Activated naive CD8-positive, alpha-beta T cell treated with anti-CD3 and anti-CD28 coated beads, Interleukin-2, amount 10 ng/mL, durations not matched to agents 7 days and 5 days (primary cell): ENCODE results near the gene PELI3. TPM values are rescaled to one million over a fixed set of nuclear protein-coding genes. Genes with fewer than 3 reads are reported as not detected.

Source experiments
- ATAC-seq: fragments of 150-1000 bp; cut with Tn5 transposase; one replicate; pipeline ENCODE4 v1.10.0; 2021; ENCODE audit warnings: low read depth, moderate library complexity
- POLR2A ChIA-PET: fragments of 350-600 bp; sonication (Branson Sonifier 250); formaldehyde crosslinking; loops from one replicate; lab custom pipeline; 2021; ENCODE audit warnings: antibody characterized with exemption; lab: Charles Lee
- DNase-seq: peaks from one replicate; pipeline ENCODE4 v3.0.0; 2021
- H3K27ac Mint-ChIP-seq: one replicate; pipeline ENCODE4 v1.8.0; 2022; ENCODE audit warnings: mild to moderate bottlenecking, mixed read lengths
- H3K27me3 Mint-ChIP-seq: one replicate; pipeline ENCODE4 v1.8.0; 2022; ENCODE audit warnings: mild to moderate bottlenecking, moderate library complexity, mixed read lengths
- H3K36me3 Mint-ChIP-seq: one replicate; pipeline ENCODE4 v1.8.0; 2021; ENCODE audit warnings: mild to moderate bottlenecking, mixed read lengths
- H3K4me1 Mint-ChIP-seq: one replicate; pipeline ENCODE4 v1.8.0; 2021; ENCODE audit warnings: mixed read lengths
- H3K4me3 Mint-ChIP-seq: one replicate; pipeline ENCODE4 v1.8.0; 2022; ENCODE audit warnings: mild to moderate bottlenecking, moderate library complexity, mixed read lengths
- H3K9me3 Mint-ChIP-seq: one replicate; pipeline ENCODE4 v1.8.0; 2021; ENCODE audit warnings: mixed read lengths
- total RNA-seq, 2 experiments: library from RNA; stranded (reverse); gene quantifications; one replicate each; pipeline ENCODE4 v1.2.3, GENCODE V29; 2021

PELI3 gene
- total RNA-seq, 2 experiments from 2014 or later: 10.6 to 10.7 TPM

DNA sequence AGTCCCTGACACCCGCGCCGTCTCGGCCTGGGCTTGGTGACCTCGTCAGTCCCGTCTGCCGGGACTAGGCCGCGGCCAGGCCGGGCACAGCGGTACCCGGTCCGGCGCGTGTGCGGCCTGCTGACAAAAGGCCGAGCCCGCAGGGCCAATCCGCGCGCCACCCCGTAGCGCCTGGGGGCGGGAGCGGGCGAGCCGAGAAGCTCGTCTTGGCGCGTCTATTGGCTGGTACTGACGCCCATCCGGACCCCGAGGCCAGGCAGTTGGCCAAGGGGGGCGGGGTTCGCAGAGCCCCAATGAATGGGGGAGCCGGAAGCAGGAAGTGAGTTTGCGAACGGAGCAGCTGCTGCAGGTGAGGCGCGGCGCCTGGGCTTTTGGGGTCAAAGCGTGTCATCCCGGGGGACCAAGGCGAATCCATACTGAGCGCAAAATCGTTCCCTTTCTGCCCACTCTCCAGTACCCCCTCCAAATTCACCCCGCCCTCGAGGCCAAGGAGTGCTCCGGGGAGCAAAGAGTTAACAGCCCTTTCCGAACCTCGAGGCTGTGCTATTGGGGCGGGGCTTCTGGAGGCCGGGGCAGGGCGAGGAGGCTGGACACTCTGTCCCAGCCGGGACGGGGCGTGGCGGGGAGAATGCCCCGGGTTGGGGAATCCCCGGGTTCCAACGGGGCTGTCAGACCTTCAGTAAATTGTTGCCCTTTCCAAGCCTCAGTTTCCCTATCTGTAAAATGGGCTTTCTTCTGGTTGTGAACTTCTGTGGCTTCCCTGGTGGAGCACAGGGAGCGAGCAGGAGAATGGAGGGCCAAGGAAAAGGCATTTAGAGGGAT lies 13.6 kb downstream of the PELI3 start, which contains the start of gene DPP3:
Gene DPP3, plus strand, starts transcription at position 318 of the 822 bp plus-strand sequence. CDS start 1,767 bp downstream, outside the sequence.
- POLR2A ChIA-PET: interaction anchor here (0.6 to 2.1 kb wide), 22 partner anchors 9 to 478 kb away, joined by 3 to 22 read pairs (median 4); partner anchors contain the start of genes ACTN3, BANF1, EIF1AD and MRPL11
- H3K4me1 Mint-ChIP-seq: peaks cover 20% of the 10 kb centered on the region

GRCh38 chr11:66484806-66485380 lies 18.2 kb downstream of the PELI3 start:
- DNase-seq (no peak), ATAC-seq (no peak)
- H3K4me3 Mint-ChIP-seq: no peak overlapping the region
- H3K36me3 Mint-ChIP-seq: peaks cover 2% of the 10 kb centered on the region
- peak overlapping the region; percentile 34 for H3K27ac Mint-ChIP-seq
- peaks cover 11% of the 10 kb centered on the region for H3K4me1 Mint-ChIP-seq
- no peaks in the 10 kb centered on the region for H3K27me3 Mint-ChIP-seq
- POLR2A ChIA-PET: no interaction called here
- H3K9me3 Mint-ChIP-seq: no peaks in the 10 kb centered on the region

More for the DNA sequence above, 13.6 kb downstream of the PELI3 start, which contains the start of gene DPP3:
- DNase-seq (peak; percentile 96), ATAC-seq (peak; percentile 97)
- Mint-ChIP-seq H3K36me3 (no peaks in the 10 kb centered on the region), H3K27ac (peak within 1 kb of the TSS; percentile 88), H3K4me3 (peak within 1 kb of the TSS; percentile 94), H3K9me3 (no peaks in the 10 kb centered on the region), H3K27me3 (no peaks in the 10 kb centered on the region)

DNA sequence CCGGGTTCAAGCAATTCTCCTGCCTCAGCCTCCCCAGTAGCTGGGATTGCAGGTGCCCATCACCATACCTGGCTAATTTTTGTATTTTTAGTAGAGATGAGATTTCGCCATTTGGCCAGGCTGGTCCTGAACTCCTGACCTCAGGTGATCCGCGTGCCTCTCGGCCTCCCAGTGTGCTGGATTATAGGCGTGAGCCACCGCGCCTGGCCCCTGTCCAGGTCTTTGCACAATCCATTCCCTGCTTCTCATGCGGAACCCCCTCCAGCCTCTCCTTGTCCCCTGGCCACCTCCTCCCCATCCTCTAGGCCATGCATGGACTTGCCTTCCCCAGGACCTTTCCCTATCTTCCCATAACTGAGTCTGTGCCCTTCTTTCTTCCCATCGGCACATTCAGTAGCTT lies 22.3 kb downstream of the PELI3 start:
- no peak overlapping the region for H3K27ac Mint-ChIP-seq
- H3K4me3 Mint-ChIP-seq: no peak overlapping the region
- POLR2A ChIA-PET: interaction anchor here (1.3 kb wide), 1 partner anchor 9 kb away, joined by 6 read pairs; the partner anchor contains the start of gene DPP3
- ATAC-seq: no peak
- no peaks in the 10 kb centered on the region for H3K27me3 Mint-ChIP-seq
- DNase-seq: no peak
- no peaks in the 10 kb centered on the region for H3K4me1 Mint-ChIP-seq
- H3K36me3 Mint-ChIP-seq: peaks cover 2% of the 10 kb centered on the region
- no peaks in the 10 kb centered on the region for H3K9me3 Mint-ChIP-seq

GRCh38 chr11:66489636-66490035 lies 22.9 kb downstream of the PELI3 start:
- Mint-ChIP-seq H3K4me1 (no peaks in the 10 kb centered on the region), H3K9me3 (no peaks in the 10 kb centered on the region), H3K27ac (no peak overlapping the region), H3K27me3 (no peaks in the 10 kb centered on the region), H3K36me3 (peaks cover 2% of the 10 kb centered on the region), H3K4me3 (no peak overlapping the region)
- ATAC-seq (no peak), DNase-seq (no peak)
- POLR2A ChIA-PET: interaction anchor here (1.3 kb wide), 1 partner anchor 10 kb away, joined by 6 read pairs; the partner anchor contains the start of gene DPP3

DNA sequence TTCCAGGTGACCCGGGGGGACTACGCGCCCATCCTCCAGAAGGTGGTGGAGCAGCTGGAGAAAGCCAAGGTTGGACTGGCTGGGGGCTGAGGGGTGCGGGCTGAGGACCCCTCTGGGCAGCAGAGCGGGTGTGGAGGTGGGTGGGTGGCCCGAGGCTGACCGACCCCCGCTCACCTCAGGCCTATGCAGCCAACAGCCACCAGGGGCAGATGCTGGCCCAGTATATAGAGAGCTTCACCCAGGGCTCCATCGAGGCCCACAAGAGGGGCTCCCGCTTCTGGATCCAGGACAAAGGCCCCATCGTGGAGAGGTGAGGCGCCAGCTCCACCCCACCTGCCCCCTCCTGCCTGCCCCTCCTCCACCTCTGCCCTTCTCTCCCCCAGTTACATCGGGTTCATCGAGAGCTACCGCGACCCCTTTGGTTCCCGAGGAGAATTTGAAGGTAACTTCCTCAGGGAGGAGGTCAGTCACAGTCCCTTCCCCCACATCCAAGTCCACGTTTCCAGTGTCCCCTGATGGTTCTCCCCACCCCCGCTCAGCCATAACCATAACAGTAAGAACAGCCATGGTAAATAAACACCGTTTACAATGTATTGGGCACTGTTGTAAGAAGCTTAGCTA lies 24.7 kb downstream of the PELI3 start:
- Mint-ChIP-seq H3K4me3 (no peak overlapping the region), H3K27me3 (no peaks in the 10 kb centered on the region), H3K27ac (no peak overlapping the region), H3K36me3 (peaks cover 4% of the 10 kb centered on the region), H3K4me1 (no peaks in the 10 kb centered on the region), H3K9me3 (no peaks in the 10 kb centered on the region)
- no peak for DNase-seq
- no peak for ATAC-seq
- POLR2A ChIA-PET: interaction anchor here (0.6 to 1.1 kb wide), 2 partner anchors 12 to 18 kb away, joined by 3 to 4 read pairs; no protein-coding TSS in a partner anchor

GRCh38 chr11:66492161-66492865 lies 25.6 kb downstream of the PELI3 start:
- DNase-seq (no peak), ATAC-seq (no peak)
- H3K4me1 Mint-ChIP-seq: no peaks in the 10 kb centered on the region
- H3K9me3 Mint-ChIP-seq: no peaks in the 10 kb centered on the region
- H3K27ac Mint-ChIP-seq: no peak overlapping the region
- H3K36me3 Mint-ChIP-seq: peaks cover 7% of the 10 kb centered on the region
- POLR2A ChIA-PET: interaction anchor here (1.1 kb wide), 1 partner anchor 12 kb away, joined by 3 read pairs; no protein-coding TSS in a partner anchor
- no peak overlapping the region for H3K4me3 Mint-ChIP-seq
- no peaks in the 10 kb centered on the region for H3K27me3 Mint-ChIP-seq

DNA sequence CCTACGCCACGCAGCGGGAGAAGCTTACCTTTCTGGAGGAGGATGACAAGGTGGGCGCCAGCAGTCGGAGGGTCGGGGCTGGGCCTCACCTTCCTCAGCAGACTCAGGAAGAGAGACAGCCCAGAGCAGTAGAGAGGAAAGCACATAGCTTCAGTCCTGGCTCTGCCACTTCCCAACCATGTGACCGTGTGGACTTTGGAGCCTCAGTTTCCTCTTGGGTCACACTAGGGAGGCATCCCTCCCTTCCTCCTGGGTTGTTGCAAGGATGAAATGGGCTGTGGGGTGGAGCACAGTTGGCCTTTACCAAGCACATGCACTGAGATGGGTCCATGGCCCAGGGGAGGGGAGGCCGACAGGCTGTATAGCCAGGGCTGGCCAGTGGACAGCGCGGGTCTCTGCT lies 26.4 kb downstream of the PELI3 start:
- no peaks in the 10 kb centered on the region for H3K27me3 Mint-ChIP-seq
- no peaks in the 10 kb centered on the region for H3K4me1 Mint-ChIP-seq
- POLR2A ChIA-PET: no interaction called here
- H3K9me3 Mint-ChIP-seq: no peaks in the 10 kb centered on the region
- H3K36me3 Mint-ChIP-seq: peaks cover 7% of the 10 kb centered on the region
- H3K4me3 Mint-ChIP-seq: no peak overlapping the region
- no peak for DNase-seq
- ATAC-seq: no peak
- H3K27ac Mint-ChIP-seq: no peak overlapping the region

- no peak for ATAC-seq
- no peak overlapping the region for H3K27ac Mint-ChIP-seq
- POLR2A ChIA-PET: interaction anchor here (0.6 kb wide), 1 partner anchor 89 kb away, joined by 4 read pairs; no protein-coding TSS in a partner anchor
- H3K4me3 Mint-ChIP-seq: no peak overlapping the region
- DNase-seq: no peak
- H3K9me3 Mint-ChIP-seq: no peaks in the 10 kb centered on the region
- H3K27me3 Mint-ChIP-seq: no peaks in the 10 kb centered on the region
- peaks cover 4% of the 10 kb centered on the region for H3K36me3 Mint-ChIP-seq
- H3K4me1 Mint-ChIP-seq: no peaks in the 10 kb centered on the region
Measured at GRCh38 chr11:66494458-66494857, 27.8 kb downstream of the PELI3 start.

DNA sequence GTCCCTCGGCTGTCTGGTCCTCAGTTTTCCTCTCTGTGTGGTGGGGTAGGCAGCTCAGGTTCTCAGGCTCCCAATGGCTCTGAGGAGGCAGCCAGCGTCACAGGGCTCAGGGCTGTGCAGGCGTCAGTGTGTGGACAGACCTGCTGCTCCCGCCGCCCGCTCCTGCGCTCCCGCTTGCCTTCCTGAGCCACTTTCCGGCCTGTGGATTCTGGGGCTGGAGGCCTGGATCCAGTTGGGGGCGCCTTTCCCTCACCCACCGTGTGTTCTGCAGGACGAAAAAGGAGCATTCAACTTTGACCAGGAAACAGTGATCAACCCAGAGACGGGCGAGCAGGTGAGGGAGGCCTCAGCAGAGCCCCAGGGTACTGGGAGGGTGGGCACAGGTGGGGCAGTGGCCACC lies 28.2 kb downstream of the PELI3 start:
- ATAC-seq (no peak), DNase-seq (no peak)
- no peaks in the 10 kb centered on the region for H3K27me3 Mint-ChIP-seq
- no peak overlapping the region for H3K27ac Mint-ChIP-seq
- POLR2A ChIA-PET: no interaction called here
- no peak overlapping the region for H3K4me3 Mint-ChIP-seq
- no peaks in the 10 kb centered on the region for H3K9me3 Mint-ChIP-seq
- peaks cover 6% of the 10 kb centered on the region for H3K36me3 Mint-ChIP-seq
- no peaks in the 10 kb centered on the region for H3K4me1 Mint-ChIP-seq

DNA sequence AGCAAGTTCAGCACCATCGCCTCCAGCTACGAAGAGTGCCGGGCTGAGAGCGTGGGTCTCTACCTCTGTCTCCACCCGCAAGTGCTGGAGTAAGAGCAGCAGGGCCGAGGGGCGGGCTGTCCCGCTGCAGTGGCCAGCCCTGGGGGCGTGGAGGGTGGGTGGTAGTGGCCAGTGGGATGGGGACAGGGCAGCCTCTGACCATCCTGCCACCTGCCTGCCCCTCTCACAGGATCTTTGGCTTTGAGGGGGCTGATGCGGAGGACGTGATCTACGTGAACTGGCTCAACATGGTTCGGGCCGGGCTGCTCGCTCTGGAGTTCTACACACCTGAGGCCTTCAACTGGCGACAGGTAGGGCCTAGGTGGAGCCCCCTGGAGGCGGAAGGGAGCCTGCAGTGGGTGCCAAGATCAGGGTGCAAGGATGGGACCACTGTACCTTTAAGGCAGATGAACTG lies 28.7 kb downstream of the PELI3 start:
- H3K9me3 Mint-ChIP-seq: no peaks in the 10 kb centered on the region
- POLR2A ChIA-PET: no interaction called here
- no peak overlapping the region for H3K4me3 Mint-ChIP-seq
- no peak overlapping the region for H3K27ac Mint-ChIP-seq
- H3K4me1 Mint-ChIP-seq: no peaks in the 10 kb centered on the region
- no peaks in the 10 kb centered on the region for H3K27me3 Mint-ChIP-seq
- ATAC-seq: no peak
- peaks cover 6% of the 10 kb centered on the region for H3K36me3 Mint-ChIP-seq
- no peak for DNase-seq

DNA sequence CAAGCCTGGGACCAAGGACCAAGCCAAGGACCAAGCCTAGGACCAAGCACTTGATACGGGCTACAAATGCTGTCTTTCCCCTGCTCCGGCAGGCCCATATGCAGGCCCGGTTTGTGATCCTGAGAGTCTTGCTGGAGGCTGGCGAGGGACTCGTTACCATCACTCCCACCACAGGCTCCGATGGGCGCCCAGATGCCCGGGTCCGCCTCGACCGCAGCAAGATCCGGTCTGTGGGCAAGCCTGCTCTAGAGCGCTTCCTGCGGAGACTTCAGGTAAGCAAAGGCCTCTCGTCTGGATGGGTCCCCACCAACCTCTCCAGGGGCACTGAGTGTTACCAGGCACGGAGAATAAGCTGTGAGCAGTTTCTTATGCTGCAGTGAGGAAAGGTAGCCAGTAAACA lies 30.5 kb downstream of the PELI3 start:
- H3K4me3 Mint-ChIP-seq: no peak overlapping the region
- H3K27me3 Mint-ChIP-seq: no peaks in the 10 kb centered on the region
- no peak overlapping the region for H3K27ac Mint-ChIP-seq
- ATAC-seq: no peak
- DNase-seq: no peak
- no peaks in the 10 kb centered on the region for H3K4me1 Mint-ChIP-seq
- H3K9me3 Mint-ChIP-seq: no peaks in the 10 kb centered on the region
- peaks cover 8% of the 10 kb centered on the region for H3K36me3 Mint-ChIP-seq
- POLR2A ChIA-PET: no interaction called here

- no peak overlapping the region for H3K27ac Mint-ChIP-seq
- ATAC-seq (no peak), DNase-seq (no peak)
- POLR2A ChIA-PET: no interaction called here
- H3K27me3 Mint-ChIP-seq: no peaks in the 10 kb centered on the region
- H3K9me3 Mint-ChIP-seq: no peaks in the 10 kb centered on the region
- H3K36me3 Mint-ChIP-seq: peaks cover 8% of the 10 kb centered on the region
- no peak overlapping the region for H3K4me3 Mint-ChIP-seq
- H3K4me1 Mint-ChIP-seq: no peaks in the 10 kb centered on the region
Measured at GRCh38 chr11:66498506-66498905, 31.8 kb downstream of the PELI3 start.
